B cell (primary cell): ENCODE results near the gene CCDC141. TPM values are rescaled to one million over a fixed set of nuclear protein-coding genes. Genes with fewer than 3 reads are reported as not detected.

Source experiments
- ATAC-seq: fragments of 200-7000 bp; cut with Tn5 transposase; one replicate; pipeline ENCODE4 v1.10.0; 2021; ENCODE audit warnings: low read depth, mild to moderate bottlenecking, moderate number of reproducible peaks, moderate library complexity
- CTCF ChIA-PET: fragments of 350-600 bp; sonication (Branson Sonifier 250); formaldehyde crosslinking; loops from one replicate; lab custom pipeline; 2021; ENCODE audit warnings: antibody characterized with exemption, inconsistent platforms; lab: Charles Lee
- POLR2A ChIA-PET: fragments of 350-600 bp; sonication (Branson Sonifier 250); formaldehyde crosslinking; loops from one replicate; lab custom pipeline; 2021; ENCODE audit warnings: antibody characterized with exemption; lab: Charles Lee
- DNase-seq: peaks from one replicate; pipeline ENCODE4 v3.0.0; 2013
- H2AFZ ChIP-seq: 2 replicates; pipeline ENCODE4 v1.6.1; 2012; ENCODE audit warnings: mild to moderate bottlenecking, low read depth, low read length; ENCODE audit not compliant: insufficient read depth, poor library complexity, severe bottlenecking
- H3K27ac ChIP-seq, 2 donors: 1 replicate in 1 of 2; 2 replicates in 1 of 2; pipeline ENCODE4 v1.5.1; 2012 to 2013; ENCODE audit warnings: low read length in 2 of 2, mild to moderate bottlenecking in 2 of 2, moderate library complexity in 1 of 2
- H3K27me3 ChIP-seq, 4 experiments: fragments of 200-600 bp in 1 of 4; sonication (generic) in 1 of 4; replicated peaks in 1 of 4; 1 replicate in 2 of 4; 2 replicates in 2 of 4; pipeline versions ENCODE4 v1.6.1 to v1.7.0; 2013 to 2016; ENCODE audit warnings: low read length in 3 of 4, mild to moderate bottlenecking in 2 of 4, mixed read lengths in 1 of 4, moderate library complexity in 1 of 4; ENCODE audit not compliant: insufficient read depth in 4 of 4, control insufficient read depth in 3 of 4; ENCODE audit errors: control extremely low read depth in 1 of 4
- H3K36me3 ChIP-seq, 2 experiments: replicated peaks in 1 of 2; 1 replicate in 1 of 2; 2 replicates in 1 of 2; pipeline versions ENCODE4 v1.6.1 to v1.7.1; 2013; ENCODE audit warnings: low read length in 1 of 2; ENCODE audit not compliant: insufficient read depth in 2 of 2, control insufficient read depth in 1 of 2; ENCODE audit errors: control extremely low read depth in 1 of 2, extremely low read depth in 1 of 2
- H3K4me1 ChIP-seq, 2 donors: fragments of 200-600 bp in 1 of 2; sonication (generic) in 1 of 2; 1 replicate in 1 of 2; 2 replicates in 1 of 2; pipeline versions ENCODE4 v1.5.1 to v1.6.1; 2013 to 2017; ENCODE audit warnings: low read length in 2 of 2; ENCODE audit not compliant: control insufficient read depth in 2 of 2, insufficient read depth in 2 of 2
- H3K4me2 ChIP-seq: replicated peaks from 2 replicates; pipeline ENCODE3; 2012; ENCODE audit warnings: mild to moderate bottlenecking, low read depth, low read length; ENCODE audit not compliant: poor library complexity, severe bottlenecking
- H3K4me3 ChIP-seq, 5 experiments: fragments of 200-600 bp in 1 of 5; sonication (generic) in 1 of 5; 1 replicate in 3 of 5; 2 replicates in 2 of 5; pipeline versions ENCODE4 v1.5.1 to v1.7.0; 2011 to 2016; ENCODE audit warnings: low read length in 4 of 5, mild to moderate bottlenecking in 4 of 5, low read depth in 2 of 5, control low read depth in 1 of 5, moderate library complexity in 1 of 5; ENCODE audit not compliant: insufficient read depth in 1 of 5; ENCODE audit errors: control extremely low read depth in 1 of 5, extremely low read depth in 1 of 5
- H3K79me2 ChIP-seq: fragments of 200-600 bp; sonication (generic); one replicate; pipeline ENCODE4 v1.6.0; 2016; ENCODE audit warnings: low read length; ENCODE audit not compliant: control insufficient read depth, insufficient read depth
- H3K9ac ChIP-seq: fragments of 200-600 bp; sonication (generic); 2 replicates; pipeline ENCODE4 v1.6.1; 2017; ENCODE audit warnings: mild to moderate bottlenecking, low read length, moderate library complexity
- H3K9me3 ChIP-seq, 3 donors: one replicate each; pipeline versions ENCODE4 v1.6.1 to v1.7.1; 2013; ENCODE audit warnings: low read length in 2 of 3; ENCODE audit not compliant: control insufficient read depth in 2 of 3, insufficient read depth in 1 of 3; ENCODE audit errors: control extremely low read depth in 1 of 3
- H4K20me1 ChIP-seq: 2 replicates; pipeline ENCODE4 v1.6.0; 2012; ENCODE audit warnings: mild to moderate bottlenecking, low read length; ENCODE audit not compliant: insufficient read depth, control insufficient read depth, poor library complexity, severe bottlenecking
- H3K27ac Mint-ChIP-seq: one replicate; pipeline ENCODE4 v1.8.0; 2021; ENCODE audit warnings: mixed read lengths
- H3K27me3 Mint-ChIP-seq: one replicate; pipeline ENCODE4 v1.8.0; 2021; ENCODE audit warnings: mixed read lengths
- H3K4me1 Mint-ChIP-seq: one replicate; pipeline ENCODE4 v1.8.0; 2021; ENCODE audit warnings: mixed read lengths
- H3K4me3 Mint-ChIP-seq: one replicate; pipeline ENCODE4 v1.8.0; 2021; ENCODE audit warnings: mixed read lengths
- H3K9me3 Mint-ChIP-seq: one replicate; pipeline ENCODE4 v1.8.0; 2022; ENCODE audit warnings: mixed read lengths; ENCODE audit not compliant: insufficient read depth
- CTCF ChIP-seq: fragments of 200-600 bp; IDR thresholded peaks from one replicate; pipeline ENCODE4 v1.8.0; 2022; ENCODE audit warnings: antibody characterized with exemption, mild to moderate bottlenecking
- EZH2 ChIP-seq: IDR thresholded peaks from 2 replicates; pipeline ENCODE4 v1.6.1; 2012; ENCODE audit warnings: borderline replicate concordance, low read depth, mild to moderate bottlenecking, moderate library complexity, low read length; ENCODE audit not compliant: insufficient read depth, poor library complexity, severe bottlenecking
- WGBS: methylation state at CpG from one replicate; pipeline ENCODE4 v1.1.5; 2013; ENCODE audit warnings: missing lambda C conversion rate; ENCODE audit not compliant: insufficient coverage; 5-methylcytosine and 5-hydroxymethylcytosine counted together
- intact Hi-C: fragments of 100-400 bp; cut with micrococcal nuclease; formaldehyde crosslinking; loops from one replicate; pipeline ENCODE4 v1.10.0; 2022
- polyA plus RNA-seq: library from polyadenylated mRNA; depleted of rRNA; stranded (reverse); fragments of >200 nt; gene quantifications from 2 replicates; pipeline ENCODE4 v1.2.3, GENCODE V29; 2012
- total RNA-seq, 2 donors: library from RNA; stranded (reverse); fragments of 120-200 nt in 1 of 2; gene quantifications; 1 replicate in 1 of 2; 2 replicates in 1 of 2; pipeline versions ENCODE4 v1.2.3 to v1.2.4, GENCODE V29; 2013 to 2022

Gene CCDC141
- total and polyA plus RNA-seq, 2 donors (not counting 1 experiment from before 2014, with no cell fraction given), result 2.1 to 47.5 TPM

GRCh38 chr2:178834086-178834485 is 215.9 kb downstream of the CCDC141 start:
- Mint-ChIP-seq H3K9me3 (no peaks in the 10 kb centered on the region), H3K4me1 (peaks cover 11% of the 10 kb centered on the region), H3K27me3 (no peaks in the 10 kb centered on the region), H3K4me3 (no peak overlapping the region), H3K27ac (no peak overlapping the region)
- intact Hi-C loops, result no loop called here
- Histone ChIP-seq H4K20me1 (no peaks in the 10 kb centered on the region), H3K36me3 (peaks cover 0 to 2% of the 10 kb centered on the region in 2 experiments), H3K4me3 (no peak overlapping the region), H3K9me3 (no peaks in the 10 kb centered on the region), H3K79me2 (no peaks in the 10 kb centered on the region), H3K9ac (no peak overlapping the region), H3K27ac (no peak overlapping the region), H3K4me1 (no peaks in the 10 kb centered on the region), H3K4me2 (no peak overlapping the region), H2AFZ (no peak overlapping the region), H3K27me3 (no peaks in the 10 kb centered on the region)
- DNase-seq (no peak), ATAC-seq (no peak)
- CTCF ChIA-PET, result no interaction called here
- WGBS, result 92% methylated on average over 8 of the region's 9 CpGs
- POLR2A ChIA-PET, result no interaction called here
- no peak for TF ChIP-seq EZH2

GRCh38 chr2:178833382-178833781 is 216.6 kb downstream of the CCDC141 start:
- no peak overlapping the region for H2AFZ ChIP-seq
- H3K27ac Mint-ChIP-seq, result no peak overlapping the region
- TF ChIP-seq CTCF (no peak), EZH2 (no peak)
- H3K4me2 ChIP-seq, result no peak overlapping the region
- H3K9ac ChIP-seq, result no peak overlapping the region
- H3K27me3 ChIP-seq, result no peaks in the 10 kb centered on the region
- H3K4me3 Mint-ChIP-seq, result no peak overlapping the region
- peaks cover 0 to 2% of the 10 kb centered on the region in 2 experiments for H3K36me3 ChIP-seq
- intact Hi-C loops, result no loop called here
- H3K27ac ChIP-seq, result no peak overlapping the region
- H3K79me2 ChIP-seq, result no peaks in the 10 kb centered on the region
- H3K4me1 Mint-ChIP-seq, result peaks cover 12% of the 10 kb centered on the region
- H4K20me1 ChIP-seq, result no peaks in the 10 kb centered on the region
- H3K4me3 ChIP-seq, result no peak overlapping the region
- DNase-seq (no peak), ATAC-seq (no peak)
- POLR2A ChIA-PET, result no interaction called here
- H3K9me3 Mint-ChIP-seq, result no peaks in the 10 kb centered on the region
- CTCF ChIA-PET, result no interaction called here
- 86% methylated on average over 2 of the region's 5 CpGs for WGBS
- H3K4me1 ChIP-seq, result no peaks in the 10 kb centered on the region
- H3K27me3 Mint-ChIP-seq, result no peaks in the 10 kb centered on the region
- H3K9me3 ChIP-seq, result no peaks in the 10 kb centered on the region
